Measurements from ENCODE around the gene PLCB1.

The PLCB1 gene

DNA sequence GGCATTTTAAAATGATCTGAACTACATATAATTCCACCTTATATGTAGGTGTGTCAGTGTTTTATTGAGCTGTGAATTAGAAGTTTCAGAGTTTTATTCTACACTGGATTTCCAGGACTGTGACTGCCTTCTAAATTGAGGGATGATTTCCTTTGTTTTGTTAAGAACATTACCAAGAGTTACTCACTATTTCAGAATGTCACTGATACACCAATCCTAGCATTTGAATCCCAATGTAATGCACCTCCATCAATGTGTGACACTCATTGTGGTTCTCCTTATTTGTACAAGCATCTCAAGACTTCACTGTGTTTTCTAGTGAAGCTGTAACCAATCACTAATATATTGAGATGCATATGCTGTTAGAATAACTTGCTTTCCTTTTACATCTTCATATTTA lies 86.8 kb downstream of the PLCB1 start:
- no peak overlapping the region for H3K4me3 ChIP-seq (ENCODE audit: low read depth, low read length)
- TF ChIP-seq POLR2A (IDR thresholded peaks at IDR 0.05; ENCODE audit: extremely low read depth, insufficient read length) (no peak), MYC (IDR thresholded peaks at IDR 0.05; ENCODE audit: low read depth, low read length) (no peak), MAX (IDR thresholded peaks at IDR 0.05; ENCODE audit: low read depth, low read length) (no peak)
- TF ChIP-seq, protein P1, sequence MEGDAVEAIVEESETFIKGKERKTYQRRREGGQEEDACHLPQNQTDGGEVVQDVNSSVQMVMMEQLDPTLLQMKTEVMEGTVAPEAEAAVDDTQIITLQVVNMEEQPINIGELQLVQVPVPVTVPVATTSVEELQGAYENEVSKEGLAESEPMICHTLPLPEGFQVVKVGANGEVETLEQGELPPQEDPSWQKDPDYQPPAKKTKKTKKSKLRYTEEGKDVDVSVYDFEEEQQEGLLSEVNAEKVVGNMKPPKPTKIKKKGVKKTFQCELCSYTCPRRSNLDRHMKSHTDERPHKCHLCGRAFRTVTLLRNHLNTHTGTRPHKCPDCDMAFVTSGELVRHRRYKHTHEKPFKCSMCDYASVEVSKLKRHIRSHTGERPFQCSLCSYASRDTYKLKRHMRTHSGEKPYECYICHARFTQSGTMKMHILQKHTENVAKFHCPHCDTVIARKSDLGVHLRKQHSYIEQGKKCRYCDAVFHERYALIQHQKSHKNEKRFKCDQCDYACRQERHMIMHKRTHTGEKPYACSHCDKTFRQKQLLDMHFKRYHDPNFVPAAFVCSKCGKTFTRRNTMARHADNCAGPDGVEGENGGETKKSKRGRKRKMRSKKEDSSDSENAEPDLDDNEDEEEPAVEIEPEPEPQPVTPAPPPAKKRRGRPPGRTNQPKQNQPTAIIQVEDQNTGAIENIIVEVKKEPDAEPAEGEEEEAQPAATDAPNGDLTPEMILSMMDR (IDR thresholded peaks at IDR 0.05; ENCODE audit: low read depth, low read length), result no peak
- no peak for DNase-seq (ENCODE audit: low read depth)

- TF ChIP-seq, protein P1 (IDR thresholded peaks at IDR 0.05; ENCODE audit: low read depth, low read length), result no peak
- TF ChIP-seq MAX (IDR thresholded peaks at IDR 0.05; ENCODE audit: low read depth, low read length) (no peak), MYC (IDR thresholded peaks at IDR 0.05; ENCODE audit: low read depth, low read length) (no peak)
- no peak overlapping the region for H3K4me3 ChIP-seq (ENCODE audit: low read depth, low read length)
- no peak for DNase-seq (ENCODE audit: low read depth)
Observed at GRCh38 chr20:8219403-8219802, 87.3 kb downstream of the PLCB1 start.

DNA sequence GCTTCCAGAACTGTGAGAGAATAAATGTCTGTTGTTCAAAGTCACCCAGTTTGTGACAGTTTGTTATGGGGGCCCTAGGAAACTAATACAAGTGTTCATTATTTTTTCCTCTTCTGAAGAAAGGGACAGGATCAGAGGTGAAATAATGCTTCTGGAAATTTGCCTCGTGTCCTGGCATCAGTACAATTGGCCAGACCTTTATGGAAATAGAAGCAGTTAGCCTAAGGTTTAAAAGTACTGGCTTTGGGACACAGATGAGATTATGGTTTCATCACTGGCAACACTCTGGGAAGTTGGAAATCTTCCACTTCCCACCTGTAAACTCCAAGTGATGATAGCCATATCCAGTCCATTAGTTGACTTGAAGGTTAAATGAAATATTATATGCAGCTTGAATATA lies 88.7 kb downstream of the PLCB1 start:
- no peak for DNase-seq (ENCODE audit: low read depth)

GRCh38 chr20:8221887-8222419 lies 89.9 kb downstream of the PLCB1 start:
- DNase-seq (ENCODE audit: low read depth), result no peak
- no peak overlapping the region for H3K4me3 ChIP-seq (ENCODE audit: low read depth, low read length)
- no peak for TF ChIP-seq MYC (IDR thresholded peaks at IDR 0.05; ENCODE audit: low read depth, low read length)
- TF ChIP-seq POLR2A (IDR thresholded peaks at IDR 0.05; ENCODE audit: extremely low read depth, insufficient read length), result no peak

More for the DNA sequence above, 88.7 kb downstream of the PLCB1 start:
- H3K4me3 ChIP-seq (ENCODE audit: low read depth, low read length), result no peak overlapping the region
- TF ChIP-seq POLR2A (IDR thresholded peaks at IDR 0.05; ENCODE audit: extremely low read depth, insufficient read length) (no peak), MAX (IDR thresholded peaks at IDR 0.05; ENCODE audit: low read depth, low read length) (no peak), MYC (IDR thresholded peaks at IDR 0.05; ENCODE audit: low read depth, low read length) (no peak)
- TF ChIP-seq, protein P1 (IDR thresholded peaks at IDR 0.05; ENCODE audit: low read depth, low read length), result no peak

DNA sequence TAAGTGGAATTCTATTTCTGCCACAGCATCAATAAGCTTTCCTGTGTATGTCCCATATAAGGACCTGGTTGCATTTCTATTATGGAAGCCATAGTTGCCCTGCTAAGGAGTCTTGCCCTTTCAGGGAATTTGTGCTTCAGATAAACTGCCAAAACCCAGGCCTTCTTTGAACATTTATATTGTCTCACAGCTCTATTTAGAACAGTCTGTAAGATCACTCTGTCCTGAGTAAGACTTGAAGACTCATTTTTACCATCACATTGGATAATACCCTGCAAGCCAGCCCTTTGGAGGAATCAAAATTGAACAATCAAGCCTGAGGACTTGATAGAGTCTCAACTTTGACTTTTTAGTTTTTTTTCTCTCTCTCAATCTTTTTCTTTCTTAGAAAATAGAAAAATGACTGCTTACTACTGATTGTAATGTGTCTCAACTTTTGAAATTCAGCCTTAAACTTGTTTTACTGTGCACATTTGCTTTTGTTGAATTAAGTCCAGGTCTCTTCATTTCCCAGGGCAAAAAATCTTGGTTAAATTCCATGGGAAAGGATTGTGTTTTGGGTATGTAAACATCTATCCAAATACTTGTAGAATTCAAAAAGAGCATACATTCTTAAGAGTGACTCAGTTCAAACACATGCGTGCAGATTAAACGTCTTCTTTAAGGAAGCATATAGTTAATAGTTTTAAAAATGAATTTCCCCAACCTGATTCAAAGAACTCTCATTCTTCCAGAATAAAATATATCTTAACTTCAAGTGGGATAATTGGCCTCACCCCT lies 91.2 kb downstream of the PLCB1 start:
- no peak overlapping the region for H3K4me3 ChIP-seq (ENCODE audit: low read depth, low read length)
- no peak for DNase-seq (ENCODE audit: low read depth)
- TF ChIP-seq MYC (IDR thresholded peaks at IDR 0.05; ENCODE audit: low read depth, low read length) (no peak), MAX (IDR thresholded peaks at IDR 0.05; ENCODE audit: low read depth, low read length) (no peak)

- H3K4me3 ChIP-seq (ENCODE audit: low read depth, low read length), result no peak overlapping the region
- DNase-seq (ENCODE audit: low read depth), result no peak
- TF ChIP-seq MYC (IDR thresholded peaks at IDR 0.05; ENCODE audit: low read depth, low read length), result no peak
- TF ChIP-seq POLR2A (IDR thresholded peaks at IDR 0.05; ENCODE audit: extremely low read depth, insufficient read length), result no peak
- TF ChIP-seq, protein P1 (IDR thresholded peaks at IDR 0.05; ENCODE audit: low read depth, low read length), result no peak
Observed at GRCh38 chr20:8225658-8226057, 93.6 kb downstream of the PLCB1 start.

DNA sequence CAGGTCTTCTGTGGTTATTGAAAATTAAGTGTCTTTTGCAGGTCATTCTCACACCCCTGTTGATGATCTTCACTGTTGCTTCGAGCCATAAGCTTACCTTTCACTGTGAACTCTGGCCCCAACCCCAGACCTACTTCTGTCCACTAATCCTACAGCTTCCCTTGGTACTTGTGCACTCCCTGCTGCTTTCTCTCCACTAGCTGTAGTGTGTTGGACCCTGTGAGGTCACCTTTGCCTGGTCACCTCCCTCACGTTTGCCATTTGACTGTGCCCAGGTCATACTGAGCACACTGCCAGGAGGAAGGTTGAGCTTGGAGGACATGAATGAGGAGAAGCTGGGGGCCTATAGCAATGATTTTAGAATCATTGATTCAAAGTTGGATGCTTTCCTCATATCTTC lies 94.0 kb downstream of the PLCB1 start:
- no peak overlapping the region for H3K4me3 ChIP-seq (ENCODE audit: low read depth, low read length)
- TF ChIP-seq, protein P1 (IDR thresholded peaks at IDR 0.05; ENCODE audit: low read depth, low read length), result no peak
- TF ChIP-seq POLR2A (IDR thresholded peaks at IDR 0.05; ENCODE audit: extremely low read depth, insufficient read length), result no peak
- TF ChIP-seq MAX (IDR thresholded peaks at IDR 0.05; ENCODE audit: low read depth, low read length), result no peak
- no peak for TF ChIP-seq MYC (IDR thresholded peaks at IDR 0.05; ENCODE audit: low read depth, low read length)

More for the DNA sequence above, 94.0 kb downstream of the PLCB1 start:
- no peak for DNase-seq (ENCODE audit: low read depth)
